GM18909 (cell line): ENCODE results near the gene CHSY3.

Experiments
- ATAC-seq: cut with Tn5 transposase; IDR thresholded peaks from one replicate; pipeline ENCODE4 v1.9.1; 2021; ENCODE audit warnings: mild to moderate bottlenecking; ENCODE audit not compliant: unreplicated experiment, poor library complexity

The CHSY3 gene

DNA sequence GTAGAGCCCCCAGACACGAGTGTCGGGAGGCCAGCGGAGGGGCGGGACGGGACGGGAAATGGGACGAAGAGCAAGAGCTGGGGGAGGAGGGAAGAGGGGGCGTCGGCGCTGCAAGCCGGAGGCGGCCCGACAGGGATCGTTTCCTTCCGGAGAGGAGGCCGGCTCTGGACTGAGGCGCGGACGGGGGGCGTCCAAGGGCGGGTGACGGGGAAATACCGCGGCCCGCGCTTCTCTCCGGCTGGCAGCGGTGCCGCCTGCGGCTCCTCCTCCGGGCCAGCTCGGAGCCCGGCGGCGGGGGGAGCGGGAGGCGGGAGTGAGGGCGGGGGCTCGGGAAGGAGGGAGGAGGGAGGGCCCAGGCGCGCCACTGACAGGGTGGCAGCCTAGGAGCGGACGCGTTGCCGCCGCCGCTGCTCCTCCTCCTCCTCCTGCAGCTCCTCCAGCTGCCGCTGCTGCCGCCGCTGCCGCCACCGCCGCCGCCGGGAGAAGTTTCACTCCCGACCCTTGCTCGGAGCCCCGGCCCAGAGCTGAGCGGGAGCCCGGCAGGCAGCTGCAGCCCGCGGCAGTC, at the start of gene CHSY3:
Gene CHSY3 (plus strand): TSS at position 364 of the 565 bp plus-strand sequence.
- ATAC-seq, result peak; percentile 69

DNA sequence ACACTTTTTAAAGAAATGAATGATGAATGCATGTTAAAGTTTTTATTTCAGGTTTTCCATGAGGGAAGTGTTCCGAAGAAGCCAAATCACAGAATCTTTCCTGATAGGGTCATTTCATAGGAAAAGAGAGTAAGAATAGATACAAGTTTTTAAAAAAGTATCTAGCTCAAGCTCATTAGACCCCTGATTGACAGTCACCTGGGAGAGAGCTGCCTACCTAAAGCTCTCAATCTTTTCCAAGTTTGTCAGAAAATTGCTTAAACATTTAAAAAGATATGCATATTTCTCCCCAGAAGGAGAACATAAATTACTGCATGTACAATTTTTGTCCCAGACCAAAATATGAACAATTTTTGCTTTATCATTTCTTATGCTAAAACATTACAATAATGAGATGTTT, 47.9 kb upstream of the CHSY3 start:
- ATAC-seq, result no peak

DNA sequence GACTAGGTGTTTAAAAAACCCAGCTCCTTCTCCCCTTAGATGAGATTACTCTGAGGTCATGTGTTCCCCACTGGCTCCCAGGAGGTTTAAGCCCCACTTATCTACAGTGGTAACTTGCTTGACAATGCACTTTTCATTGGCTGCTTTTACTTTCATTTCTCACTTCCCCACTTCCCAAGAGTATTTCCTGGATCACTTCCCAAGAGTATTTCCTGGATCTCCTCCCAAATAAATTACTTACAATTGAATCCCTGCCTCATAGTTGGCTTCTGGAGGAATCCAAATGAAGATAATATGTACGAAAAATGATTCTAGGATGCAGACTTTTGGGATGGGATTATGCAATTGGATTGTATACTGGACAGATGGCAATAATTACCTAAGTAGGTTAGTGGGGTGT, 47.1 kb upstream of the CHSY3 start:
- ATAC-seq, result no peak

DNA sequence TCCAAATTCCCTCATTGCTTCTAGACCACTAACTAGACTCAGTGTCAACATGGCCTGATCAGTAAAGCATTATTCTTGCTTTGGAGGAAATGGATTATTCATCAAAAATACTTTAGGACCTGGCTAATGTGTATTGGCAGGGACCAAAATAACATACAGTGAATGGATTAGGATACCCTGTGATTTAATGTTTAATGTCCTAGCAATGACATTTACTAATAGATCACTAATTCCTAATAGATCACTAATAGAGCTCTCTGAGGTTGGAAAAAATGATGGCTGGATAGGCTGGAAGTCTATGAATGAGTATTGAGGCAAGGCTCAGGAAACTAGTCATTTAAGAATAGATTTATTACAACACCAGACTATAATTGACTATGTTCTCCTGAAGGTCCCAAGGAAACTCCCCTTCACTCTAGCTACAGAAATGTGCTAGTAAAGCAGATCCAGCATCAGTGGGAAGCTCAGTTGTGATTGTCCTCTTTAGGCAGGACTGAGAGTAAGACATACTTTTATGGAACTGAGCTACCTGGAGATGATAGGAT, 46.1 kb upstream of the CHSY3 start:
- peak; percentile 61 for ATAC-seq

DNA sequence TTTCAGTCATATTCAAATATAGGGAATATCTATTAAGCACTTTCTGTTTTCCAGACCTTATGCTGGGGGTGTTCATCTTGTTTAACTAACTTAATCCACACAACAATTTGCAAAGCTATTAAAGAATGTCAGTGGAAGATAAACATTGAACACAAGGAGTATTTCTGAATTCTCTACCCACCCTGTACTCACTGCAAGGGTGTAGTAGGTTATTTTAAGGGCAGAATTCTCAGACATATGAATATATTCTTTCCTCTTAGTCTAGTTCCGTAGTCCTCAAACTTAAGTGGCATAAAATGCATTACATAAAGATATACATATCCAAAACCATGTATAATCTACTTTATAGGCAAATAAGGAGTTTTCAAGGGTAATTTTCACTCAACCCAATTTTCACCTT, 19.9 kb upstream of the CHSY3 start:
- no peak for ATAC-seq

DNA sequence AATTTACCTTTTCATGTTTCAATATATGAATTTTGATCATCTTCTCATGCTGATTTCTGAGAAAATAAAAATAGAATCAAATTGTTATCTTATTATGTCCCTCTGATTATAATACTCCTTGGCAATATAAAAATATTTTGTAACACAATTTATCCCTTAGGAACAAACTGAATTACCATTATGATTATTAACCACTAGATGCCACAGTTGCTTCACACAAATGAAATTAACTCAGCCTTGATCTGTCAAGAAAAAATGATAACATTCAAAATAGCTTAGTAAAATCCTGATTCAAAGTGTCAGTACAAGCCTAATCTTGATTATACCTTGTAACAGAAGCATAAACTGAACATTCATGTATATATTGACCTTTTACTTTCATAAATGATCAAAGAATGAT, 4.8 kb upstream of the CHSY3 start:
- ATAC-seq, result no peak

DNA sequence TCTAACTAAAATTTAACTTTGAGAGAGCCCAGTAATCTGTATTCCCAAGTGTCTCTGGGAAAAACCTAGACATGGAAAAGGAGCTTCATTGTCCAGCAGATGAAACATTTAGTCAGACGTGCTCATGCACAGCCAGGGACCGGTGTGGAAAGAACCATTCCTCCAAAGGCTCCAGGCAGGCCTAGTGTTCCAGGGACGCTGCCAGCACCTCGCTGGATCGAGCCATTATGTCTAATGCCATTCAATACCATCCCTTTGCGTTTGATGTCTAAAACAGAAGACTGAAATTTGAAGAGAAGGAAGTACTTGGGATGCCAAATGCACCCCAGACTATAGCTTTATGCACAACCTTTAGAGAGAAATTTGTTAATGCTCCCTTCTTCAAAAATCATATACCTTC, 1.4 kb upstream of the CHSY3 start:
- ATAC-seq, result no peak

DNA sequence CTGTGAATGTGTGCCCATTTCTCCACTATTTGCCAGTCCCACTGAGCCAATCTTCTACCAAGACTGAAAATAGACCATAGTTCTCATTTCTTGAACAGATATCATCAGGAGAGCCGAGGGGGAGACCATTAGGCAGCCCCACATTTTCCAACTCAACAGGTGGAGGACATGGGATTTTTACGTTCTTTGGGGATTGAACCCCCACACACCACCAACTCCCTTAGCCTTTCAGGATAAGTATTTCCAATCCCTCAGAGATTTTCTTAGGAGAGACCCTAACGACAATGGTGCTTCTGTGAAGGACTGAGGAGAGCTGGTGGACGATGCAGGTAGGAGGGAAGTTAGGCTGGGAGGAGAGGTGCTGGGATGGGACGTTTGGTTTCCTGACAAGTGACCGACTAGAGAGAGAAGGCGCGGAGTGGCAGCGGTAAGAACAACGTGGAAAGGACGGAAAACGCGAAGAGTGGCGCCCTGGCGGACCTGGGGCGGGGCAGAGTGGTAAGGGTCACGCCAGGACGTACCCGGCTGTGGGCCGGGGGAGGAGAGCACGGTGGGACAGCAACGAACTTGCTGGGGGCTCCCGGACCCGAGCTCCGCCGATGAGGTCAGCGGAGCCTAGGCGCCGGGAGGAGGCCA, 681 bp upstream of the CHSY3 start:
- no peak for ATAC-seq

DNA sequence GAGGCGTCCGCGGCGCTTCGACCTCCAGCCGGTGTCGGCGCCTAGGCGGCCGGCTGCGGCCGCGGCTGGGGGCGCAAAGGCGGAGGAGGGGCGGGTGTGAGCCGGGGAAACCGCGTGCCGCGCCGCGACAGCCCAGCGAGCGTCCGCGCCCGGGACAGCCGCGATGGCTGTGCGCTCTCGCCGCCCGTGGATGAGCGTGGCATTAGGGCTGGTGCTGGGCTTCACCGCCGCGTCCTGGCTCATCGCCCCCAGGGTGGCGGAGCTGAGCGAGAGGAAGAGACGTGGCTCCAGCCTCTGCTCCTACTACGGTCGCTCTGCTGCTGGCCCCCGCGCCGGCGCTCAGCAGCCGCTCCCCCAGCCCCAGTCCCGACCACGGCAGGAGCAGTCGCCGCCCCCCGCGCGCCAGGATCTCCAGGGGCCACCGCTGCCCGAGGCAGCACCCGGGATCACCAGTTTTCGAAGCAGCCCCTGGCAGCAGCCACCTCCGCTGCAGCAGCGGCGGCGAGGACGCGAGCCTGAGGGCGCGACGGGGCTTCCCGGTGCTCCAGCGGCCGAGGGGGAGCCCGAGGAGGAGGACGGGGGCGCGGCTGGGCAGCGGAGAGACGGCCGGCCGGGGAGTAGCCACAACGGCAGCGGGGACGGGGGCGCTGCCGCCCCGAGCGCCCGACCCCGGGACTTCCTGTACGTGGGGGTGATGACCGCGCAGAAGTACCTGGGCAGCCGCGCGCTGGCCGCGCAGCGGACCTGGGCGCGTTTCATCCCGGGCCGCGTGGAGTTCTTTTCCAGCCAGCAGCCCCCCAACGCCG, 605 bp downstream of the CHSY3 start:
- ATAC-seq, result peak; percentile 45

DNA sequence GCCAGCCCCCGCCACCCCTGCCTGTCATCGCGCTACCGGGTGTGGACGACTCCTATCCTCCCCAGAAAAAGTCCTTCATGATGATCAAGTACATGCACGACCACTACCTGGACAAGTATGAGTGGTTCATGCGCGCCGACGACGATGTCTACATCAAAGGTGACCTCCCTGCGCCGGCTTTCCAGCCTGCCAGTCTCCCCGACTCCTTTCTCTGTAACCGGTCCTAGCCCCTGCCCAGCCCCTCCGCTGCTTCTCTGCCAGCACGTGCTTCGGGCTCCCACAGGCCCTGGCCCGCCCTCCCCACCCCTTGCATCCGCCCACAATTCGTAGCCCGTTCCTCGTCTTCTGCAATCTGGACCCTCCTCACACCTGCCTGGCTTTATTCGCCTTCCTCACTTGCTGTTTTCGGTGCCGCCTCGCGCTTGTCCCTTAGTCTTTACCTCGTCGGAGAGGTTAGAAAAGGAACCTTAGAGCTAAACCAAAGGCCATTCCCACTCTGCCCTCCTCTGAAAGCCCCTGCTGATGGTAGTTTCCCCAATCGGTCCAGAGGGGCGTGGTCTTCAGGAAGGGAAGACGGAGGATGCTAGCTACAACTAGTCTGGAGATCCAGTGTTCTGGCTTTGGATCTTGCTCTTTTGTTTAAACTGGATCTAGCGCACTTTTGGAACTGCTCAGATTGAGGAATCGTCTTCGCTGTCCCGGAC, 1.4 kb downstream of the CHSY3 start:
- ATAC-seq, result no peak

DNA sequence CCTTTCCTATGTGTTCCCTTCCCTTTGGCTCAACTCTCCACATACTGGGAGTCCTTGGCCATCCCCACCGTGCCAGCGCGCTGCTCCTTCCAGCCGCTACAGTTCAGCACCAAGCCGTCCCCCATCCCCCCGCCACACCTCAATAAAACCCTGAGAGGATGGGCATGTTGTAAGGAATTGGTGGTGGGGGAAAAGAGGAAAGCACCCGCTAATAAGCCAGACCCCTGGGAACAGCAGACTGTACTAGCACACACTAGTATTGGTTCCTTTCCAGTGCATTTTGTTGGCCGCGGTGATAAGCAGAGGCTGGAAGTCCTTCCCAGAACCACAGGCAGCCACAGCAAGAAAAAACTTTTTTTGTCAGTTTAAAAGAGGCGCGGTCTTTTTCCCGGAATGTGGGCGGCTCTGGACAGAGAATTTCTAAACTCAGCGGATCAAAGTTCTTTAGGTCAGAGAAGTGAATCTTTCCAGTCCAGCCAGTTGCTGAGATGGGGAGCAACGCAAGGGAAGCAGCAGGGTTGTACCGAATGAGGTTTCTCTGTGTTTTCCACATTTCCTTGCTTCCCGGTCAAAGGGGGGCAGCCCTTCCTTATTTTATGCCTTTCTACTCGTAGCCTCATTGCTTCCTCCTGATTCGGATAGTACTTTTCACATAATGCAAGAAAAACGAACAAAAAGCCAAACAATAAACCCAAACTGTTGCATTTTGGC, 2.1 kb downstream of the CHSY3 start:
- ATAC-seq, result no peak

DNA sequence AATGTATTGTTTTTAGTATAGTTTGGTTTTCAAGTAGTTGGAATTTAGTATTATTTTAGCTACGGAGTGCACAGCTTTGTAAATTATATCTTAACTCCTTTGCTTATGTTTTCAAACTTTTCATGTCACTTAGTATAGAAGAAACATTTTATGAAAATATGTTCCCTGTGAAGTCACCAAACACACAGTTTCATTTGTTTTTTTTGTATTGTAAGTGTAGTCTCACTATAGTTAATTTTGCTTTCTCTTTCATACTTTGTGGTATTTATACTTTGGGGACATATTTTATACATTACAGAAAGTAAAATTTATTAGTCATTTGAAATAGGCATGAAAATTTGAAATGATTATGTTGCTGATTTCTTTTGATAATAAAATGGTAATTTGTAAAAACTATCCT, 5.0 kb downstream of the CHSY3 start:
- peak; percentile 67 for ATAC-seq

DNA sequence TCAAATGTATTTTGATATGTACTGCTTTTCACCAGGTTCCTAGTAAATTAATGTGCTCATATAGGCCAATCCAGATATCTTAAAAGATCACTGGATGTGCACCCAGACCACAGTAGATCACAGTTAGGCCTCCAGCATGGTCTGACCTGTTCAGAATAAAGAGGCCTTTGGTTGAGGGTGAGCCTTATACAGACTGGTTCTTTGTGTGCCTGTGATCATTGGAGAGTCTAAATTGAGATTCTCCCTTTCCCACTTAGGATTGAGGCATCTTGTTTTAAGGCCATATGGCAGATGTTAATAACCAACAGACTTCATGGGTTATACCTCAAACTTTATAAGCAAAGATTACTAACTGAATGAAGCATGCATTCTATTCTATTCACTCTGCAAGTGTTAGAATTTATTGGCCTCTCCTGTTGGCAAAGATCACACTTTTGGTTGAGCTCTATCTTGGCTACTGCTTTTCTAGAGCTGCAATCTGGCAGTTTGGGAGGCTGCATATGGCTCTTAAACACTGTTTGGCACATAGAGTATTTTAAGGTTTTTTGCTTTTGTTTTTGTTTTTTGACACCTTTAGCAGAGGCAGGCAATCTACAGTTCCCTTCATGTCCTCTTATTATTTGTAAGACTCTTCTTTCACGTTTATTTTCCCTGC, 8.5 kb downstream of the CHSY3 start:
- no peak for ATAC-seq

DNA sequence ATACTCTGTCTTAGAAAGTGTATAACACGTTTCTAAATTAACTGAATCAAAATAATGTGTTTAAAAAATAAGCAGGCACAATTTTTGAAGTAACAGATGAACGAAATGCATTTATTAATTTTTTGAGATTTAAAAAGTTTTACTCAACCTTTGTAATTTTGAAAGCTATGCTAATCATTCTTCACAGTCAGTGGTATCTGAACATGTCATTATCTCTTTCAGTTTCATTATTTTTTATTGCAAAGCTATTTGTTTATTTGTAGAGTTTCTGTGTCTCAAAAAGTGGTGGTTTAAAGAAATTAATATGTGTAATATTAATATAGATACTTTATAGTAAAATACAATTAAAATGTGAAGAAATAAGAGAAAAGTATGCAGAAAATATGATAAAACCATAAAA, 11.2 kb downstream of the CHSY3 start:
- ATAC-seq, result no peak

DNA sequence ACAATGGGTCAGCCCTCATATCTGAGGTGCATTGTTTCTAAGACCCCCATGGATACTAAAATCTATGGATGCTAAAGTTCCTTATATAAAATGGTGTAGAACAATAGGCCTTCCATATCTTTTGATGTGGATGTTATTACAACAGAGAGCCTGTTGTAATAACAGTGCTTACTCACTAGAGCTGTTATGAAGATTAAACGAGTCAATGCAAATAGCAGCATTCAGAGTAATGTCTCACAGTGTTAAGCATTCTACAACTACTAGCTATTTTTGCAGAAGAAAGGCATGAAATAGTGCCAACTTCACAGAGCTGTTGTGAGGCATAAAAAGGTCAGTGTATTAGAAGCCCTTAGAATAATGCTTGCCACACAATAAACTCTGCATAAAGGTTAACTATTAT, 13.0 kb downstream of the CHSY3 start:
- no peak for ATAC-seq

DNA sequence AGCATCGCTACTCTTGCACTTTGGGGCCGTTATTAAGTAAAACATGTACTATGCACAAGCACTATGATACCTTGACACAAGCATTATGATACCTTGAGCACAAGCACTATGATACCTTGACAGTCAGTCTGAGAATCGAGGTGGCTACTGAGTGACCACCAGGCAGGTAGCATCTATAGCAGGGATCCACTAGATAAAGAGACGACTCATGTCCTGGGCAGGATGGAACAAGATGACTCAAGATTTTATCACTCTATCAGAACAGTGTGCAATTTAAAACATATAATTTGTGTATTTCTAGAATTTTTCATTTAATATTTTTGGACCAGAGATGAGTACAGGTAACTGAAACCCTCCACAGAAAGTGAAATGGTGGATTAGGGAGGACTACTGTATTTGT, 16.9 kb downstream of the CHSY3 start:
- ATAC-seq, result no peak

DNA sequence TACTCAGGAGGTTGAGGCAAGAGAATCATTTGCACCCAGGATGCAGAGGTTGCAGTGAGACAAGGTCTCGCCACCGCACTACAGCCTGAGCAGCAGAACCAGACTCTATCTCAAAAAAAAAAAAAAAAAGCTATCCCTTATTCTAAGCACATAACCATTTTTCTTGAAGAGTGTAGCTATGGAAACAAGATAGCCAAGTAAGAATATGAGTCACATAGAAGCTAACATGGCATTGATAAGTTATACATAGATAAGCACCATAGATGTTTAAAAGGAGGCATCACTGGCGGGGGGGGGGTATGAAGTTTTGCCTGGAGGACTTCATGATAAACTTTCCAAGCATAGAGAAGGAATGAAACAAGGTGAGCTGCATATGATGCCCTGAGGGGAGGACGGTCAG, 26.0 kb downstream of the CHSY3 start:
- ATAC-seq, result no peak

DNA sequence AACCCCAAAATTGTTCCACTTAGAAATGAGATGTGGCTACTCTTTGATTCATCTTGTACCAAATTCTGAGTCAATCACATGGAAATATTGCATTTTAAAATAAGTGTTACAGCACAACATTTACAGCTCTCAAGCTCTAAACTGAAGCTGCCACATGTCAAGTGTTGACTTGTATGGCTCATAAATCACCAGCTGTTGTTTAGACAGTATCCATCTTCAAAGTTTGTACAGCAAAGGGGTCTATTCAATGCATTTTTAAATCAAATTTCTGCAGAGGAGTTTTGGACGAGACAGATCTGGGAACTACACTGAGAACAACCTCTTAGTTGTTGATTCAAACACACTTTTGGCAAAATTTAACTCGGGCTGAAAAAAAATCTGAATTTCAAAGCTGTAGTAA, 31.4 kb downstream of the CHSY3 start:
- ATAC-seq, result no peak

DNA sequence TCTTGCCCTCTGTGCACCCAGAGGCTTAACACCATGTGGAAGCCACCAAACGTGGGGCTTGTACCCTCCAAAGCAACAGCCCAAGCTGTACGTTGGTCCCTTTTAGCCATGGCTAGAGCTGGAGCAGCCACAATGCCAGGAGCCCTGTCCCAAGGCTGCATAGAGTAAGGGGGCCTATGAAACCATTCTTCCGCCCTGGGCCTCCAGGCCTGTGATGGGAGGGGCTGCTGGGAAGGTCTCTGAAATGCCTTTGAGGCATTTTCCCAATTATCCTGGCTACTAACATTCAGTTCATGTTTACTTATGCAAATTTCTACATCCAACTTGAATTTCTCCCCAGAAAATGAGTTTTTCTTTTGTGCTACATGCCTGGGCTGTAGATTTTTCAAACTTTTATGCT, 33.8 kb downstream of the CHSY3 start:
- ATAC-seq, result no peak

DNA sequence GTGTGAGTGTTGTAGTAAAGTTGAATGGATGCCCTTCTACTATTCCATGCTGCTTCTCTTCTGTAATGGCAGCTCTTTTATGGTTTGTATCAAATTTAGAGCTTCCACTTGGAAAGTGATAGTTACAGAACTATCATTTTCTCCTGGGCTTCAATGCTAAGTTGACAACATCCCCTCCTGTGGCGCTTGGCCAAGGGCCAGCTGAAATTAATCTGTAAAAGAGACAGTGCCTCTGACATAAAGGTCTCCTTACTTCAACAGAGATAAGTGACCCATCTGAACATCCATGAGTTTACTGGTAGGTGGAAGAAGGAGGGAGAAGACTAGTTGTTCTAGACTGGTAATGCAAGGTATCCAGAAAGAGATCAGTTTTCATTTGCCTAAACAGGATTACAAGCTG, 39.7 kb downstream of the CHSY3 start:
- ATAC-seq, result no peak
